Gastrocnemius medialis (tissue), 4 donors: Measurements from ENCODE around the gene TRDN.

Experiments
- POLR2A ChIP-seq, 2 donors: fragments of 450-650 bp; IDR thresholded peaks; one replicate each; pipeline ENCODE4 v1.6.1; 2017; ENCODE audit warnings: antibody characterized with exemption in 2 of 2, mild to moderate bottlenecking in 2 of 2, moderate library complexity in 2 of 2
- TF ChIP-seq, protein P1 (sequence below), 5 experiments: fragments of 450-650 bp in 3 of 5; fragments of 200-600 bp in 2 of 5; sonication (generic) in 2 of 5; IDR thresholded peaks in 4 of 5; conservative IDR thresholded peaks in 1 of 5; 1 replicate in 4 of 5; 2 replicates in 1 of 5; pipeline ENCODE4 v1.5.1; 2016 to 2019; ENCODE audit warnings: antibody characterized with exemption in 5 of 5, mild to moderate bottlenecking in 3 of 5, moderate library complexity in 3 of 5

DNA sequence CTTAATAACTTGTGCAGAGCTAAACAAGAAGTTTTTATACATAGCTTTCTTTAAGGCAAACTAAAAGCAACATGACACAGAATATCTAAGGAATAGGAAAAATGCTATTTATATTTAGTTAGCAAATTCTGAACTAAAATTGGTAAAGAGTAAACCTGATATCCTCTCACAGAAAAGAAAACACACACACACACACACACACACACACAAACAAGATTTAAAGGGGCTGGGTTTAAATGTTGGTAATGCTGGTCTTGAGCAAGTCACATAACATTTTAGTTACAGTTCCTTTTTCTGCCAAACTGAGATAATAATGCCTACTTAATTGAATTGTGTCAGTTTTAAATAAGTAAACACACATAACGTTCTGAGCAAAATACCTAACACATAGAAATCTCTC is 1.6 kb downstream of the TRDN start:
- TF ChIP-seq, protein P1, sequence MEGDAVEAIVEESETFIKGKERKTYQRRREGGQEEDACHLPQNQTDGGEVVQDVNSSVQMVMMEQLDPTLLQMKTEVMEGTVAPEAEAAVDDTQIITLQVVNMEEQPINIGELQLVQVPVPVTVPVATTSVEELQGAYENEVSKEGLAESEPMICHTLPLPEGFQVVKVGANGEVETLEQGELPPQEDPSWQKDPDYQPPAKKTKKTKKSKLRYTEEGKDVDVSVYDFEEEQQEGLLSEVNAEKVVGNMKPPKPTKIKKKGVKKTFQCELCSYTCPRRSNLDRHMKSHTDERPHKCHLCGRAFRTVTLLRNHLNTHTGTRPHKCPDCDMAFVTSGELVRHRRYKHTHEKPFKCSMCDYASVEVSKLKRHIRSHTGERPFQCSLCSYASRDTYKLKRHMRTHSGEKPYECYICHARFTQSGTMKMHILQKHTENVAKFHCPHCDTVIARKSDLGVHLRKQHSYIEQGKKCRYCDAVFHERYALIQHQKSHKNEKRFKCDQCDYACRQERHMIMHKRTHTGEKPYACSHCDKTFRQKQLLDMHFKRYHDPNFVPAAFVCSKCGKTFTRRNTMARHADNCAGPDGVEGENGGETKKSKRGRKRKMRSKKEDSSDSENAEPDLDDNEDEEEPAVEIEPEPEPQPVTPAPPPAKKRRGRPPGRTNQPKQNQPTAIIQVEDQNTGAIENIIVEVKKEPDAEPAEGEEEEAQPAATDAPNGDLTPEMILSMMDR (IDR thresholded peaks at IDR 0.05 in 4 of 5, conservative IDR thresholded peaks at IDR 0.05 in 1 of 5): no peak
- no peak for TF ChIP-seq POLR2A (IDR thresholded peaks at IDR 0.05)
